ENCODE measurements around the gene CALY.
A peak's percentile ranks its signal among the peaks of the same experiment; 100 is the strongest.

CALY gene, protein sequence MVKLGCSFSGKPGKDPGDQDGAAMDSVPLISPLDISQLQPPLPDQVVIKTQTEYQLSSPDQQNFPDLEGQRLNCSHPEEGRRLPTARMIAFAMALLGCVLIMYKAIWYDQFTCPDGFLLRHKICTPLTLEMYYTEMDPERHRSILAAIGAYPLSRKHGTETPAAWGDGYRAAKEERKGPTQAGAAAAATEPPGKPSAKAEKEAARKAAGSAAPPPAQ

DNA sequence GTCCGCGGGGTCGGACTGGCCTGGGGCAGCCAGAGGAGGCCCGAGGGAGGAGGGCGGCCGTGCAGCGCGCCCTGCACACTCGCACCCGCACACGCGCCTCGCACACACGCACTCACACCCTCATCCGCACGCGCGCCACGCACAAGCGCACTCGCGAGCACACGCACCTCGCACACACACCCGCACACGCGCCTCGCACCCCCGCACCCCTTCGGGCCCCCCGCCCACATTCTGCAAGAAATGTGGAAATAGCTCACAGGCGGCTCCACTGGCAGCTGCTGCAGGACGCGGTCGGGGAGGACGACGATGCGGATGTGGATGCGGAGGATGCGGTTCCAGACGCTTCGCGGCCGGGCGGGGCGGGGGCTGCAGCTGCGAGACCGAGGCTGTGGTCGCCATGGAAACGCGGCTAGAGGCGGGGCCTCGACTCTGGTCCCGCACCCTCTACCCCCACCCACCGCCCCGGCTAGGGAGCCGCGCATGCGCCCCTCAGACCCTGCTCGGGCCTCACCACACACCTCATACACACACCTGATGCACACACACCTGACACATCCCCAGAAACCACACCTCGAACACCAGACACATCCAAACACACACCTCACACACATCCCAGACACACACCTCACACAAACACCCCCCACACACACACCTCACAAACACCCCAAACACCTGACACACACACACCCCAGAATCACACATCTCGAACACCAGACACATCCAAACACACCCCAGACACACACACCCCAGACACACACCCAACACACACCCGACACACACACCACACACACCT lies at the start of gene CALY:
CALY (minus strand) TSS at position 320 of the 793 bp plus-strand sequence. CDS start 7,907 bp downstream, outside the sequence.
- no peak within 1 kb of the TSS for H3K27ac ChIP-seq (ENCODE audit: low read length)
- no peaks in the 10 kb centered on the region for H3K4me1 ChIP-seq (ENCODE audit: insufficient read depth, low read length)
- no peak within 1 kb of the TSS for H3K9ac ChIP-seq (ENCODE audit: low read depth, low read length)
- H3K27me3 ChIP-seq (ENCODE audit: insufficient read depth, low read length): peaks cover 72% of the 10 kb centered on the region
- H3K4me3 ChIP-seq (ENCODE audit: low read length): no peak within 1 kb of the TSS
- no peaks in the 10 kb centered on the region for H3K9me3 ChIP-seq (ENCODE audit: insufficient read depth, low read depth, low read length)
- H3K36me3 ChIP-seq (ENCODE audit: insufficient read depth, low read depth, low read length): no peaks in the 10 kb centered on the region

DNA sequence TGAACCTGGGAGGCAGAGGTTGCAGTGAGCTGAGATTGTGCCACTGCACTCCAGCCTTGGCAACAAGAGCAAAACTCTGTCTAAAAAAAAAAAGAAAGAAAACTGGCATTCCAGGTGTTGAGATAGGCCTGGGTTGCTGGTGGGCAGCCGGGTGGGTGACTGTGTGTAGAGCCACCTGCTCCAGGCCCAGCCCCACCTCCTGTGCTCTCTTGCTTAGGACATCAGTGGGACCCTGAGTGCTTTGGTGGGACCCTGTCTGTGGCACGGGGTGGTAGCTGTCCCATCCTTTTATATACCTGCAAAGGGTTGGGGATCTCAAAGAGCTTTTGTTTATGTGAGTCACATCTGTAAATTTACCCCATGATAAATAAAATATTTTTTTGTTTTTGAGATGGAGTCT lies 48.5 kb upstream of the CALY start:
- peaks cover 3% of the 10 kb centered on the region for H3K27me3 ChIP-seq (ENCODE audit: insufficient read depth, low read length)
- H3K4me3 ChIP-seq (ENCODE audit: low read length): no peak overlapping the region
- no peaks in the 10 kb centered on the region for H3K36me3 ChIP-seq (ENCODE audit: insufficient read depth, low read depth, low read length)
- H3K27ac ChIP-seq (ENCODE audit: low read length): no peak overlapping the region
- H3K9me3 ChIP-seq (ENCODE audit: insufficient read depth, low read depth, low read length): no peaks in the 10 kb centered on the region
- no peaks in the 10 kb centered on the region for H3K4me1 ChIP-seq (ENCODE audit: insufficient read depth, low read length)
- H3K9ac ChIP-seq (ENCODE audit: low read depth, low read length): no peak overlapping the region

DNA sequence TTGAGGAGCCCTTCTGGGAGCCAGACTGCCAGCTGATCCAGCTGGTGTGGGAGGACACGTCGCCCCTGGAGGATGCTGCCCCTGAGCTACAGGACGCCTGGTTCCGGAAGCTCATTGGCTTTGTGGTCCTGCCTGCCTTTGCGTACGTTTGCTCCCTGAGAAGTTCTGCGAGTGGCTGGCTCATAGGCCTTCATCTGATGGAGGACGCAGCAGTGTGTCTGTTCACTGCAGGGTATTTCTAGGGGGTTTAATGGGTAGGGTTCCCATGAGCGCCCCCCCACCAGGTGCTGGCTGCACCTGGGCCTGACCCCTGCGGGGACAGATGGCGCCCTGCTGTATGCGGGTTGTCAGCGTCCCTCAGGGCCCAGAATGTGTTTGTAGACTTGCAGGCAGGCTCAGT lies 47.4 kb upstream of the CALY start:
- Histone ChIP-seq H3K36me3 (ENCODE audit: insufficient read depth, low read depth, low read length) (no peaks in the 10 kb centered on the region), H3K4me1 (ENCODE audit: insufficient read depth, low read length) (no peaks in the 10 kb centered on the region), H3K9ac (ENCODE audit: low read depth, low read length) (no peak overlapping the region), H3K27ac (ENCODE audit: low read length) (no peak overlapping the region), H3K27me3 (ENCODE audit: insufficient read depth, low read length) (peaks cover 11% of the 10 kb centered on the region), H3K4me3 (ENCODE audit: low read length) (no peak overlapping the region), H3K9me3 (ENCODE audit: insufficient read depth, low read depth, low read length) (no peaks in the 10 kb centered on the region)

DNA sequence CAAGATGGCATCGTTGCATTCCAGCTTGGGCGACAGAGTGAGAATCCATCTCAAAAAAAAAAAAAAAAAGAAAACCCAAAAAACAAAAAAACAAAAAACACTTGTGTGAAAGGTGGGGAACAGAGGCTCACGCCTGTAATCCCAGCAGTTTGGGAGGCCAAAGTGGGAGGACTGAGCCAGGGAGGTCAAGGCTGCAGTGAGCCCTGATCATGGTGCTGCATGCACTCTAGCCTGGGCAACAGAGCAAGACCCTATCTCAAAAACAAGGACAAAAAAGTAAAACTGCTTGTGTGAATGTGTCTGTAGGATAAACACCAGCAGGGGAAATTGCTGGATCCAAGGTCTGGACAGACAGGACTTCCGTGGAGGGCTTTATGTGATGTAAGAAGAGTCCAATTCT lies 46.9 kb upstream of the CALY start:
- no peak overlapping the region for H3K27ac ChIP-seq (ENCODE audit: low read length)
- H3K36me3 ChIP-seq (ENCODE audit: insufficient read depth, low read depth, low read length): no peaks in the 10 kb centered on the region
- H3K9me3 ChIP-seq (ENCODE audit: insufficient read depth, low read depth, low read length): no peaks in the 10 kb centered on the region
- no peaks in the 10 kb centered on the region for H3K4me1 ChIP-seq (ENCODE audit: insufficient read depth, low read length)
- H3K9ac ChIP-seq (ENCODE audit: low read depth, low read length): no peak overlapping the region
- H3K4me3 ChIP-seq (ENCODE audit: low read length): no peak overlapping the region
- H3K27me3 ChIP-seq (ENCODE audit: insufficient read depth, low read length): peaks cover 12% of the 10 kb centered on the region

DNA sequence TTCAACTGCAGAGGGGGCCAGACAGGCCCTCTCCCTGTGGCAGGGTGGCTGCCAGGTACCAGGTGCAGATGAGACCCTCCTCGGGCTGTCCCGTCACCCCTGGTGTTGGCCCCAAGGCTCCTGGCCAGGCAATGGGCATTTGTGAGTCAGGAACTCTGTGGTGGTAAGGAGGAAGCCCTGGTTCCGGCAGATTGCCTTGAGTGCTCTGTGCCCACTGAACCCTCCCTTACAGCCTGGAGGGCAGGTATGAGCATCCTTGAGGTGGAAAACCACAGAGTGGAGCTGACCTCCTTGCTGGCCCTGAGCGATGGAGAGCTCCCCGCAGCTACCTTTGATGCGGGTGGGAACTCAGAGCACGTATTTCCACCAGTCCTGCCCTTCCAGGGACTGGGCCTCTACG lies 44.3 kb upstream of the CALY start:
- Histone ChIP-seq H3K27ac (ENCODE audit: low read length) (no peak overlapping the region), H3K27me3 (ENCODE audit: insufficient read depth, low read length) (peaks cover 37% of the 10 kb centered on the region), H3K9me3 (ENCODE audit: insufficient read depth, low read depth, low read length) (no peaks in the 10 kb centered on the region), H3K36me3 (ENCODE audit: insufficient read depth, low read depth, low read length) (no peaks in the 10 kb centered on the region), H3K4me1 (ENCODE audit: insufficient read depth, low read length) (no peaks in the 10 kb centered on the region), H3K9ac (ENCODE audit: low read depth, low read length) (no peak overlapping the region), H3K4me3 (ENCODE audit: low read length) (no peak overlapping the region)

DNA sequence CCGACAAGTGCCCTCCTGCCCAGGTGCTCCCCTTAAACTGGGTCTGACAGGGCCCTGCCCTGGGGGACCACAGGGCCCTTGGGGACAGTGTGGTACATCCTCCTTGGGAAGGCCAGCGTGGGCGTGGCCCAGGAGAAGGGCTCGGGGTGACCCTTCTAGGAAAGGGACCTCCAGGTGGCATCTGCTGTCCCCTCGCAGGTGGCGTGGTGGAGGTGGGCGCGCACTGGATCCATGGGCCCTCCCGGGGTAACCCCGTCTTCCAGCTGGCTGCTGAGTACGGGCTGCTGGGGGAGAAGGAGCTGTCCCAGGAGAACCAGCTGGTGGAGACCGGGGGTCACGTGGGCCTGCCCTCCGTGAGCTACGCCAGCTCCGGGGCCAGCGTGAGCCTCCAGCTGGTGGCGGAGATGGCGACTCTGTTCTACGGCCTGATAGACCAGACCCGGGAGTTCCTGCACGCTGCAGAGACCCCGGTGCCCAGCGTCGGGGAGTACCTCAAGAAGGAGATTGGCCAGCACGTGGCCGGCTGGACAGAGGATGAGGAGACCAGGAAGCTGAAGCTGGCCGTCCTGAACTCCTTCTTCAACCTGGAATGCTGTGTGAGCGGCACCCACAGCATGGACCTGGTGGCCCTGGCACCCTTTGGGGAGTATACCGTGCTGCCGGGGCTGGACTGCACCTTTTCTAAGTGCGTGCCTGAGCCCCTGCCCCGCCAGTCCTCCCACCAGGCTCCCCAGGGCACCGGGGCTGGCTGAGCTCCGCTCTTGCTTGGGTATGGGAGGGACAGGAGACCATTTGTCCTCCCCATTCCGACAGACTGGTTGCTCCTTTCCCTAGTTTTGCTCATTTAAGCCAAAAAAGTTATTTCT lies 43.3 kb upstream of the CALY start:
- no peak overlapping the region; the same call in 1 of the 2 replicates for H3K9ac ChIP-seq (ENCODE audit: low read depth, low read length)
- no peaks in the 10 kb centered on the region for H3K36me3 ChIP-seq (ENCODE audit: insufficient read depth, low read depth, low read length)

DNA sequence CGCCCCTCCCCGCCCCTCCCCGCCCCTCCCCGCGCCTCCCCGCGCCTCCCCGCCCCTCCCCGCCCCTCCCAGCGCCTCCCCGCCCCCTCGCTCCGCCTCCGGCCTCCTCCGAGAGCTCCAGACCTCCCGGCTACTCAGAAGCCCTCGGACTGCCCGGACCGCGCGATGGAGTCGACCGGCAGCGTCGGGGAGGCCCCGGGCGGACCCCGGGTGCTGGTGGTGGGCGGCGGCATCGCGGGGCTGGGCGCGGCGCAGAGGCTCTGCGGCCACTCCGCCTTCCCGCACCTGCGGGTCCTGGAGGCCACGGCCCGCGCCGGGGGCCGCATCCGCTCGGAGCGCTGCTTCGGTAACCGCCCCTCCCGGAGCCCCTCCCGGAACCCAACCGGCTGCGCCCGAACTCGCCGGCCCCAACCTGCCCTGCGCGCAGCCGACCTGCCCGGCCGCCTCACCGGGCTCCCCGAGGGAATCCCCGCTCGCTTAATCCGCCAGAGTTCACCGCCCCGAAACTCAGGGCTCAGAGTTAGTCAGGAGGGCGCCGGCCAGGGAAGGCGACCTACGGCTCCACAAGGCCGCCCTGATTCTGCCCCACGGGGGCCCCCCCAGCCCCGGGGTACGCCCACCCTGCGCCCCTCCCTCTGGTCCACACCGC lies 42.6 kb upstream of the CALY start, which contains the start of gene PAOX:
PAOX (plus strand) TSS at position 111 of the 649 bp plus-strand sequence; CDS start at position 166, 55 bp downstream.
- H3K27me3 ChIP-seq (ENCODE audit: insufficient read depth, low read length): peaks cover 55% of the 10 kb centered on the region
- no peaks in the 10 kb centered on the region for H3K9me3 ChIP-seq (ENCODE audit: insufficient read depth, low read depth, low read length)
- no peak within 1 kb of the TSS; the same call in 1 of the 2 replicates for H3K9ac ChIP-seq (ENCODE audit: low read depth, low read length)
- peak within 1 kb of the TSS; percentile 74 for H3K4me3 ChIP-seq (ENCODE audit: low read length)
- no peaks in the 10 kb centered on the region for H3K4me1 ChIP-seq (ENCODE audit: insufficient read depth, low read length)
- H3K27ac ChIP-seq (ENCODE audit: low read length): no peak within 1 kb of the TSS
- H3K36me3 ChIP-seq (ENCODE audit: insufficient read depth, low read depth, low read length): no peaks in the 10 kb centered on the region

More for the DNA sequence above, 43.3 kb upstream of the CALY start:
- no peaks in the 10 kb centered on the region for H3K4me1 ChIP-seq (ENCODE audit: insufficient read depth, low read length)
- no peak overlapping the region for H3K27ac ChIP-seq (ENCODE audit: low read length)
- no peaks in the 10 kb centered on the region for H3K9me3 ChIP-seq (ENCODE audit: insufficient read depth, low read depth, low read length)
- peaks cover 47% of the 10 kb centered on the region for H3K27me3 ChIP-seq (ENCODE audit: insufficient read depth, low read length)
- peak overlapping the region; percentile 65; the same call in 1 of the 2 replicates for H3K4me3 ChIP-seq (ENCODE audit: low read length)

DNA sequence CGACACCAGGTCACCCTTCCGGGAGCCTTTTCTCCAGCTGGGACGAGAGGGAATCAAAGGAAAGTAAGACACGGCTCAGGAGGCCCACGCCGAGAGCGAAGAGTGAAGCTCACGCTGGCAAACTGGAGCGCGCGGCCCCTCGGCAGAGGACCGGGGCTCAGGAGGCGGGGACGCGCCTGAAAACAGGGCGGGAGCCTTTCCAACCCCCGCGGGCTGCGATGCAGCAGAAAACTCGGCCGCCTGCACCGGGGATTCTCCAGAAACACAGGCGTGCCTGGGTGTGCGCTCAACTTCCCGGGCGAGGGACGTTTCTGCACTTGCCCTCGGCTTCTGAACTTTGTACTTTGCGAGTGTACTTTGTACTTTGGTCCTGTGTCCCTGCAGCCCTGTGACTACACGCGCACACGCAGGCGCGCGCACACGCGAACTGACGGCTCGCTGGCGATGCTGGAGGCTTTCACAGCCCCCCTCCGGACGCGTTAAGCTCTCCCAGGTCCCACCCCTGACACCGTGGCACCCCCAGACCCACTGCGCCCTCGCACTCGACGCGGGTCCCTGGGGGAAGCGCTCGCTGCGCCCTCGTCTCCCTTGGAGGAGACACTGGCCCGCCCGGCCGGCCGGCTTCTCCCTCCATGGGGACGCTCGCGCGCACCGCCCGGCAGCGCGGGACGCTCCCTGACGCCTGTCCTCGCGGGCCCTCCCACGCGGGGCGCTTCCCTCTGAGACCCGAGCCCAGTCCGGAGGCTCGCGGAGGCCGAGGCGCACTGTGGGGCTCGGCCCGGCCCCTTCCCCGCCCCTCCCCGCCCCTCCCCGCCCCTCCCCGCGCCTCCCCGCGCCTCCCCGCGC lies 41.8 kb upstream of the CALY start:
- Histone ChIP-seq H3K9ac (ENCODE audit: low read depth, low read length) (no peak overlapping the region; the same call in 1 of the 2 replicates), H3K27ac (ENCODE audit: low read length) (no peak overlapping the region), H3K27me3 (ENCODE audit: insufficient read depth, low read length) (peaks cover 60% of the 10 kb centered on the region)

DNA sequence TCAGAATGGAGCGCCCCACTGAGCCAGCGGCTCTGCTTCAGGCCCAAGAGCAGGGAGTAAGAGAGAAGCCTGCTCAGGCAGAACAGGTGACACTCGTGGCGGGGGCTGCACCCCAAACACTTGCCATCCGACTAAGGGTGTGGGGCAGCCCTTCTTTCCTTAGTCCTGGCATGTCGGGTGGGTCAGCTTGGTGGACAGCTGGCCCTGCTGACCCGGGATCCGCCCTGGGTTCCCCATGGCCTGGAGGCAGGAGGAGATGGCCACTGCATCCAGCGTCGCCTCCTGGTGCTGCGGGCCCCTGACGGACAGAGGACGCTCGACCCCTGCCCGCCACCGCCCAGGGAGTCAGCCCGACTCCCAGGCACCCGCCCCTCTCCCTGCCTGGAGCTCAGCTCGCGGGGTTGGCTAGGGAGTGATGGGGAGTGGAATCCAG lies 41.1 kb upstream of the CALY start:
- Histone ChIP-seq H3K9ac (ENCODE audit: low read depth, low read length) (no peak overlapping the region), H3K9me3 (ENCODE audit: insufficient read depth, low read depth, low read length) (no peaks in the 10 kb centered on the region), H3K4me3 (ENCODE audit: low read length) (peak overlapping the region; percentile 74), H3K27ac (ENCODE audit: low read length) (no peak overlapping the region), H3K4me1 (ENCODE audit: insufficient read depth, low read length) (no peaks in the 10 kb centered on the region), H3K36me3 (ENCODE audit: insufficient read depth, low read depth, low read length) (no peaks in the 10 kb centered on the region), H3K27me3 (ENCODE audit: insufficient read depth, low read length) (peaks cover 60% of the 10 kb centered on the region)

More for the DNA sequence above, 41.8 kb upstream of the CALY start:
- Histone ChIP-seq H3K4me1 (ENCODE audit: insufficient read depth, low read length) (no peaks in the 10 kb centered on the region), H3K4me3 (ENCODE audit: low read length) (peak overlapping the region; percentile 74), H3K36me3 (ENCODE audit: insufficient read depth, low read depth, low read length) (no peaks in the 10 kb centered on the region), H3K9me3 (ENCODE audit: insufficient read depth, low read depth, low read length) (no peaks in the 10 kb centered on the region)

DNA sequence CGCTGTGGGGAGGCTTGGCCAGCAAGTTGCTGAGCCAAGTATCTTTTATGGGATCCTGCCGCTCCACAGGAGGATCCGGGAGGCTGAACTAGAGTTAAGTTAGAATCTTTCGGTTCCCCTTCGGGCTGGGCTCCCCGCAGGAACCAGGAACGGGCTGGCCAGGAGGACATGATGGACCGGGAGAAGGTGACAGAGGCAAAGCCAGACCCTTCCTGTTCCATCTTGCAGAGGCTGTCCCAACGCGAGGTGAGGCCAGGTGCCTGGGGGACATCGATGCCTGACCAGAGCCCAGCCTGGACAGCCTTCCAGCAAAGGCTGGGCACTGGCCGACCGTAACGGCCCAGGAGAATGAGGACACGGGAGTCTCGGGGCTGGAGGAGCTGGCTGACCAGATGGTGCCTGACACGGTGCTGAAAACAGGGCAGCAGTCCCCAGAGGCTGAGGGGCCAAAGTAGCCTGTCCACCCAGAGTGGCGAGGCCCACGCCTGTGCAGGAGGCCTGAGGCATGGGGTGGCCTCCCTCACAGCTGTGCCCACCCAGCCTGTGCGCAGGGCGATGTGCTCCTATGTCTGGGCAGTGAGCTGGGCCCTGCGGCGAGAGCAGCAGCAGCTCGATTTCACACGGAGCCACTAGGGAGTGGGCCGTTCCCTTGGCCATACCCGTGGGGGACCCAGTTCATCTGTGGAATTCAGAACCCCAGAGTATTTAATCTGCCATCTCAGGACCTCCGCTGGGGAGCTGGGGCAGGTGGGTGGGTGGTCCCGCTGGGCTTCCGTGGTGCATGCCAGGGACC lies 40.5 kb upstream of the CALY start:
- Histone ChIP-seq H3K27me3 (ENCODE audit: insufficient read depth, low read length) (peaks cover 60% of the 10 kb centered on the region), H3K4me1 (ENCODE audit: insufficient read depth, low read length) (no peaks in the 10 kb centered on the region), H3K9ac (ENCODE audit: low read depth, low read length) (no peak overlapping the region), H3K9me3 (ENCODE audit: insufficient read depth, low read depth, low read length) (no peaks in the 10 kb centered on the region), H3K4me3 (ENCODE audit: low read length) (no peak overlapping the region), H3K36me3 (ENCODE audit: insufficient read depth, low read depth, low read length) (no peaks in the 10 kb centered on the region), H3K27ac (ENCODE audit: low read length) (no peak overlapping the region)
